ENCODE results near the gene TOB1.

The TOB1 gene

DNA sequence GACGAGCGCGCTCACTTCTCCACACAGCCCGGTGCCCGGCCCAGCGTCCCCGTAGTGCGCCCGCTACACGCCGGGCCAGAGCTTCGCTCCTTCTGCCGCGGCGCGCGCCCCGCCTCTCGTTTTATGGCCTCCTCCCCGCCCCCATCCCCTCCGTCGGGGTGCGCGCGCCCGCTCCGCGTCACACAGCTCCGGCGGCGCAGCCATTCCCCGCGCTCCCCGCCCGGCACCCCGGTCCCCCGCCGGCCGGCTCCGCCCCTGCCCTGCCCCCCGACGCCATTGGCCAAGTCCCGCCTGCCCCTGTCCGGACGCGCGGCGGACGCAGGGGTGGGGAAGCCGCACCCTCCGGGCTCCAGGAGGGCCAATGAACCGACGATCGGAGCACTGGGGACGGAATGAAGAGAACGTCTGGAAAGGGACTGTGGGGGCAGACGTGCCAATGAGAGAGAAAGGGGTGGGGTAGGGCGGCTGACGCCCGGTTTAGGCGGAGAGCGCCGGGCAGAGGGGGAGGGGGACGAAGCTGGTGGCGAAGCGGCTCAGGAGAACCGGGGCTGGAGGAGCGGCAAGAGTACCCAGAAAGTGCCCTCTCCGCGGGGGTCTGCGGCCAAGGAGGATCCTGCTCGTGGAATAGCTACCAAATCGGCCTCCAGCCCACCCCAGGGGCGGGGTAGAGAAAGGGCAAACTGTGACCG is at the start of gene TOB1:
Gene TOB1 (minus strand): TSS at position 94 of the 689 bp plus-strand sequence. CDS start 2,337 bp downstream, outside the sequence.
- in situ Hi-C loops (cut with MboI; ENCODE audit: low sequenced_read_pairs): no loop called here

DNA sequence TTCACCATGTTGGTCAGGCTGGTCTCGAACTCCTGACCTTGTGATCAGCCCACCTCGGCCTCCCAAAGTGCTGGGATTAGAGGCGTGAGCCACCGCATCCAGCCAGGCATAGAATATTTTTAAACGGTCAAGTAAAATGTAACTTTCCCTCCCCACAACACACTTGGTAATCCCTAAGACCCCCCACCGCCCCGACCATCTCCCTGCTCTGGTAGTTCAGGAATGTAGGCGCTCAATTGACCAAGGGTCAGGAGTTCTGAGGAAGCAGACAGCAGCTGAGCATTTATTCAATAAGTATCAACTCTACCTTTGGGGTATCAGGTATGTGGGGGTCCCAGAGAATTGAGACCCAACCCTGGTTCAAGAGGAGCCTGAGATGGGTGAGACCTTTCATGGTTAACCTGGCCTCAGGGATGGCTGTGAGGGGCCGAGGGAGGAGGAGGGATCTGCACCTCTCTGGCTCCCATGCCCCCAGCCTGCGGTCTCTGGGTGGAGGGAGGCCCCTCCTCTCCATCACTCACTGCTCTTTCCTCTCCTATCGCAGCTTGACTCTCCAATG is 48.4 kb upstream of the TOB1 start:
- in situ Hi-C loops (cut with MboI; ENCODE audit: low sequenced_read_pairs): no loop called here

DNA sequence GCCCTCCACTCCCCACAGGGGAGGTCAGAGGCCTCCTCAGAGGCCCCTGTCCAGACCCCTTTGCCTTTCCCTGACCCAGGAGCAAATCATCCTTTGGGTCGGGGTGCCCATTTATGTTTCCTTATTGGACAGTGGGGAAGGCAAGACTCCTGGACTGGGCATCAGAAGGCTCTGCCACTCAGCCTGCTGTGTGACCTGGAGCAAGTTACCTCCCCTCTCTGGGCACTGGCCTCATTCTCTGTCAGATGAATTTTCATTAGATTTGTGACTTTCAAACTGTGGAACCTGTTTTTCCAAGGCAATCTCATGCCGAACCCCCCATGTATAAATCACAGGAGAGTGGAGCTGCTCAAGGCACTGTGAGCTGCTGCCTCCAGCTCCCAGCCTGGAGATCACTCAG is 47.0 kb upstream of the TOB1 start:
- in situ Hi-C loops (cut with MboI; ENCODE audit: low sequenced_read_pairs): no loop called here

- in situ Hi-C loops (cut with MboI; ENCODE audit: low sequenced_read_pairs): no loop called here
Observed at GRCh38 chr17:50911890-50912289, 45.7 kb upstream of the TOB1 start.

GRCh38 chr17:50911450-50911849 is 45.3 kb upstream of the TOB1 start:
- in situ Hi-C loops (cut with MboI; ENCODE audit: low sequenced_read_pairs): no loop called here

DNA sequence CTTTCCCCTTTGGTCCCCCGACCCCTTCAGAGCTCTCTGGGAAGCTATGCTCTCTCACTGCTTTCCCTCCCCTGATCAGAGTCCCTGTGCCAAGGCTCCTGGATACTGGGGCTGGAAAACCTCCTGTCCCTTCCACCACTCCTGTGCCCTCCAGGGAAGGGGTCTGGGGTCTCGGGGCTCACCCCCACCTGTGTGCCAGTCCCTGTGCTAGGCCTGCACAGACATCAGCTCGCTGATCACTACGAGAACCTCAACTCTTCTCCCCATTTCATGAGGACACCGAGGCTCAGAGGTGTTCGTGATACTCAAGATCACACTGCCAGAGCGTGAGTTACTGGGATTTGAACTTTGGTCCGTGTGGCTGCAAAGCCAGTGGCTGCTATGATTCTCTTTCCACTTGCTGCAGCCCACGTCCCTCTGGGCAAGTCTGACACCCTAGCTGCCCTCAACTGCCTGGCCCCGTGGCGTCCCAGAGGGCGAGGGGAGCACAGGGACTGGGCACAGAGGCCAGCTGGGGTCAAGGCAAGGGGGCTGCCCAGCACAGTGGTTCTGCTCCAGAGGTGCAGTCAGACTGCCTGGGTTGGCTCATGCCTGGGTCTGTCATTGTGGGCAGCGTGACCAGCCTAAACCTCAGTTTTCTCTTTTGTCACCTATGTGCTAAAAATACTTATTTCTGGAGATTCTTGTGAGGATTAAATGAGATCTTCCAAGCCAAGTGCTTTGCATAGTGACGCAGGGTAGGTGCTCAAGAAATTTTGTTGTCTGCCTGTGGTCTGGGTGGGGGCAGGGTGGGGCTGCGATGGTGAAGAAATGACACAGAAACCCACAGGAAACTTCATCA is 43.8 kb upstream of the TOB1 start:
- in situ Hi-C loops (cut with MboI; ENCODE audit: low sequenced_read_pairs): no loop called here

- in situ Hi-C loops (cut with MboI; ENCODE audit: low sequenced_read_pairs): no loop called here
Observed at GRCh38 chr17:50908860-50909764, 43.0 kb upstream of the TOB1 start.

DNA sequence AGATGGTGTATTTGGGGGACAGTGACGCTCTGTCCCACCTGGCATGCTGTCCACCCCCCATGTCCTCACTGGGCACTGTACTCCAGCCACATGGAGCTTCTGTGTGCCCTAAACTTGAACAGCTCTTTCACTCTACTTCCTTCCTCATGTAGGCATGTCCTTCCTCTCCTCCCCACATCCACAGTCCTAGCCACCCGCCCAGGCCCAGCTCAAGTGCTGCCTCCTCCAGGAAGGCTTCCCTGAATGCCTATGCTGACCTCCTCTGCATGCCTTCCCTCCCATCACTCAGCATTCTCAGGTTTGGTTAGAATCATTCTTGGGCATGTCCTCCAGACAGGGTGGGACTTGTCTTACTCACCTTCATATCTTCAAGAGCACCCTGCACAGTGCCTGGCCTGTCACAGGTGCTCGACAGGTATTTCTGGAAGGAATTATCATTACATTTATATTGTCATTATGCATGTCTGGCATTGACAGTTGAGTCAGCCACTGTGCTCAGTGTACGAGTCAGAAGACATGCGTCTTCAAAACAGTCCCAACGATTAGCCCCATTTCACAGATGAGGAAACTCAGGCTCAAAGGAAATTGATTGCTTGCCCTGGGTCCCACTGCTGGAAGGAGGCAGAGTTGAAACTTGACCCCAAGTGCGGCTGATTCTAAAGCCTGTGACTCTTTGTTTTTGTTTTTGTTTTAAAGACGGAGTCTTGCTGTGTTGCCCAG is 42.1 kb upstream of the TOB1 start:
- in situ Hi-C loops (cut with MboI; ENCODE audit: low sequenced_read_pairs): no loop called here

DNA sequence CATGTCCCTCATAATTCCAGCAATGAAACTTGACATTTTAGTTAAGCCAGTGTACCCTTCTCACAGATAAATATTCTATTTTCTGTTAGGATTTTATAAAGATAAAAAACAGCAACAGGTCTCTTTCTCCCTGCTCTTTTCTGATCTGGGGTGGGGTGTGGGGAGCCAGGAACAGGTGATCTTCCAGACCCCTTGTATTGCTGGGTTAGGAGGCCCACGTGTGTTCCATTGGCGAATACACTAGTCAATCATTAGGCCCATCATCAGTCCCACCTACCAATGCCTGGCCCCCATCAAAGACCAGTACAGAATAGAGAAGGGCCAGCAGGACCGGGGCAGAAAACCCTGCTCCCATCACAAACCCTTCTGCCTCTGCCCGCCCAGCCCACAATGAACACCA is 40.3 kb upstream of the TOB1 start:
- in situ Hi-C loops (cut with MboI; ENCODE audit: low sequenced_read_pairs): no loop called here

DNA sequence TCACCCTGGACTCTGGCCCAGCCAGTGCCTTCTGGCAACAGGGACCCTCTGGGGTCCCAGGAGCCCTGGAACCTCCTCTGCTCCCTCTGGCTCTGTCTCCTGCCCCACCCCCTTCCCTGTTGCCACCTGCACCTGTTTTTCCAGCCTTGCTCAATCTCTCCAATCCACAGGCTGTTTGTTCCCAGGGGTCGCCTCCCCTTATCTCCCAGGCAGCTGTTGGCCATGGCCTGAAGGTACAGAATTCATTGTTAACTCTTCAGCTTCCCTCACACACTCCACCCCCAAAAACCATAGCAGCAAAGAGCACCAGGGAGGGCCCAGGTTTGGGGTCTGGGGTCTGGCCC is 39.3 kb upstream of the TOB1 start:
- in situ Hi-C loops (cut with MboI; ENCODE audit: low sequenced_read_pairs): no loop called here

GRCh38 chr17:50904518-50905459 is 38.6 kb upstream of the TOB1 start:
- in situ Hi-C loops (cut with MboI; ENCODE audit: low sequenced_read_pairs): no loop called here

- in situ Hi-C loops (cut with MboI; ENCODE audit: low sequenced_read_pairs): no loop called here
Observed at GRCh38 chr17:50903604-50904517, 37.7 kb upstream of the TOB1 start.

DNA sequence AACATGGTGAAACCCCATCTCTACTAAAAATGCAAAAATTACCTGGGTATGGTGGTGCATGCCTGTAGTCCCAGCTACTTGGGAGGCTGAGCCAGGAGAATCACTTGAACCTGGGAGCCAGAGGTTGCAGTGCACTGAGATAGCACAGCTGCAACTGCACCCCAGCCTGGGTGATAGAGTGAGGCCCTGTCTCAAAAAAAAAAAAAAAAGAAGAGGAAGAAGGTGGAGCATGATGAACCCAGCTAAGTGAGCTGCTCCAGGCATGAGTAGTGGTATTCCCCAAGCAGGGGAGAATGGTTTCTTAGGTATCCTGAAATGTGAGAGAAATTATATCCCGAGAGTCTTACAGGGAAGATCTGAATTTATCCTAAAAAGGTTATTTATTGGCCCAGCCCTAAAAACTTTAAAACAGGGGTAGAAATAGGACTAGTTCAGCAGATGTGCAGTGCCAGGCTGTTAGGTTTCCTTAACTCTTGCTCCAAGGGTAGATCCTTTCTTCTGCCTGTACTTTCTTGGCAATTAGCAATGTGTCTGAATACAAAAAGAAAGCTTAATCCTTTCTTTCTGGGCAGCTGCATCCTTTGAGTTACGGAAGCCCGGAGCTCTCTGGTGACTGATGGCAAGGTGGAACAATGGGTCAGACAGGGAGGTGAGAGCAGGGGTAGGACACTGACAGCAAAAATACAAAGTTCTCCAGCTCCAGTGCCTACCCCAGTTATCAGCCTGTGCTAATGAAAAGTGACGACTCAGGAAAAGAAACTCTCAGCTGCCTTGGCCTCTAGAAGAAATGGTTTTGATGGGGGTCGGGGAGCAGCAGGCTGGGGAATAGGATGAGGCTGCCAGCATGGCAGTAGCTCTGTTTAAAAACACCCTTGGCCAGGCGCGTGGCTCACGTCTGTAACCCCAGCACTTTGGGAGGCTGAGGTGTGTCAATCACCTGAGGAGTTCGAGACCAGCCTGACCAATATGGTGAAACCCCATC is 36.5 kb upstream of the TOB1 start:
- in situ Hi-C loops (cut with MboI; ENCODE audit: low sequenced_read_pairs): no loop called here

GRCh38 chr17:50900383-50900892 is 34.3 kb upstream of the TOB1 start:
- in situ Hi-C loops (cut with MboI; ENCODE audit: low sequenced_read_pairs): no loop called here

- in situ Hi-C loops (cut with MboI; ENCODE audit: low sequenced_read_pairs): no loop called here
Observed at GRCh38 chr17:50899559-50900319, 33.6 kb upstream of the TOB1 start.

DNA sequence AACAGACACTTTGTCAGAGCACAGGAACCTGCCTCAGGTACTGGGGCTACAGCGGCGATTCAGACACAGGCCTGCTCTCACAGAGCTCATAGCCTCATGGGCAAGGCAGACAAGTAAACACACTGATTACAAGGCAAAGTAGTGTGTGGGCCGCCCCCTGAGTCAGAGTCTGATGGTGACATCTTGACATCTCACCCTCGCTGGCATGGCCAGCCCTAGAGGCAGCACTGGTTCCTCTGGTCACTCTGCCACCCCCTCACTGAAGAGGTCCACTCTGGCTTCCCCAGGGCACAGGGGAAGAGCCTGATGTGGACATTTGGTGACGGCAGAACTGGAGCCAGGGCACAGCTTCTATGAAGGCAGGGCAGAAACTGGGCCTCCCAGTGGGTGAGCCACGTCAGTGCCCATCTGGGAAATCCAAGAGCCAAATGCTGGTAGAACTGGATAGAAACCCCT is 32.9 kb upstream of the TOB1 start:
- in situ Hi-C loops (cut with MboI; ENCODE audit: low sequenced_read_pairs): no loop called here
